GM21825 (cell line): ENCODE data around the gene LCN6.

Experiments used
- ATAC-seq: cut with Tn5 transposase; IDR thresholded peaks from one replicate; pipeline ENCODE4 v1.9.1; 2021; ENCODE audit warnings: mild to moderate bottlenecking, moderate library complexity; ENCODE audit not compliant: unreplicated experiment

LCN6 gene

DNA sequence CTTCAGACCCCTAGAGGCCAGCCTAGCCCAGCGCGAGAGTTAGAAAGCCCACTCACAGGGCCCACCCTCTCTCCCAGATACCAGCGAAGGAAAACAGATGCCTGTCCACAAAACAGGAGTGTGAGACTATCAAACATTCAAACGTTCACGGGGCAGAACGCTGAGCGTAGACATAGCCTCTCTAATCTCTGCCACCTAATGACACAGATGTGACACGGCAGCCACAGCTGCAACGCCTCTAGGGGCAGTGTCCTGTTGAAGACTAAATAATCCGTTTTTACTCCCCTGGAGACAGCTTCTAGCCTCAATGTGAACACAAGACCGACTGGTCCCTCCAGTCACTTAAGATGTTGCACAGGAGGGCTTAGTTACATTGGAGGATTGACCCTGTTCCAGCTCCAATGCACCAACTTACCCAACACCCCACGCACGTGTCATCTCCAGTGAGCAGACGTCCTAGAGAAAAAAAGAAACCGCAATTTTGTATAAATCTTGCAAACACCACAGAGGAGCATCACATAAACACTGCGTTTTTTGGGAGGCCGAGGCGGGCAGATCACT, 21.6 kb downstream of the LCN6 start:
- no peak for ATAC-seq

DNA sequence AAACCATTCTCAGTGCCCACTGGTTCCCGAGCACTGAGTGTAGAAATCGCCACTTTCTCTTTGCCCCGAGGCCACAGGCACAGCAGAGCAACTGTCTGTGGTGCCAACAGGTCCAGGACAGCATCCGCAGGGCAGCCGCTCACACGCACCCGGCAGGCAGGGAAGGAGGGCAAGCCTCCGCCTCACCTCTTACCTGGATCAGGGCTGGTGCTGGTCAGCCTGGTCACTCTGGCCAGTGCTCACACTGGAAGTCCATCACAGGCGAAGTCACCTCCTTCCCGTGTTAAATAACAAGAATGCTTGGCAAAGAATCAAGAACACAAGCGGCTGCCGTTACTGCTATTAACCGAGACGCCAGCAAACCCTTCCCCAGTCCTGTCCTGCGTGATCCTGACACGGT, 22.2 kb downstream of the LCN6 start:
- no peak for ATAC-seq

GRCh38 chr9:136725612-136726011, 22.7 kb downstream of the LCN6 start:
- ATAC-seq: no peak

DNA sequence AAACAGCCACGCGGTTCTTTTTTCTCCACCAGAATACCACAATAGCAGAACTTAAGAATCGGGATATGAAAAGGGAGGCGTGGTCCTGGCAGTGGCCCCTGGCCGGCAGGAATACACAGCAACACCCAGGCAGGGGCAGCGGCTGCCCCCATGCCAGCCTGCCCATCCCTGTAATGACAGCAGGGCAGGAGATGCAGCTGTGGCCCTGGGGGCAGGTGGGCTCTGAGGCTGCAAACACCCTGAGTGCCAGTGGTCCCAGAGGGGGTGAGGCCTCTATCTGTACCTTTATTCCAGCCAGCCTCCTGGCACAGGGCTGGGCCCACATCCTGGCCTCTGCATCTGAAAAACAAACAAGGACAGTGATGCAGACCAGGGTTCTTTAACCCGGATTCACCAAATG, 23.6 kb downstream of the LCN6 start:
- ATAC-seq: no peak

GRCh38 chr9:136723989-136724388, 24.3 kb downstream of the LCN6 start:
- no peak for ATAC-seq

GRCh38 chr9:136723362-136723976, 24.9 kb downstream of the LCN6 start:
- no peak for ATAC-seq

- ATAC-seq: no peak
Measured at GRCh38 chr9:136722969-136723356, 25.4 kb downstream of the LCN6 start.

DNA sequence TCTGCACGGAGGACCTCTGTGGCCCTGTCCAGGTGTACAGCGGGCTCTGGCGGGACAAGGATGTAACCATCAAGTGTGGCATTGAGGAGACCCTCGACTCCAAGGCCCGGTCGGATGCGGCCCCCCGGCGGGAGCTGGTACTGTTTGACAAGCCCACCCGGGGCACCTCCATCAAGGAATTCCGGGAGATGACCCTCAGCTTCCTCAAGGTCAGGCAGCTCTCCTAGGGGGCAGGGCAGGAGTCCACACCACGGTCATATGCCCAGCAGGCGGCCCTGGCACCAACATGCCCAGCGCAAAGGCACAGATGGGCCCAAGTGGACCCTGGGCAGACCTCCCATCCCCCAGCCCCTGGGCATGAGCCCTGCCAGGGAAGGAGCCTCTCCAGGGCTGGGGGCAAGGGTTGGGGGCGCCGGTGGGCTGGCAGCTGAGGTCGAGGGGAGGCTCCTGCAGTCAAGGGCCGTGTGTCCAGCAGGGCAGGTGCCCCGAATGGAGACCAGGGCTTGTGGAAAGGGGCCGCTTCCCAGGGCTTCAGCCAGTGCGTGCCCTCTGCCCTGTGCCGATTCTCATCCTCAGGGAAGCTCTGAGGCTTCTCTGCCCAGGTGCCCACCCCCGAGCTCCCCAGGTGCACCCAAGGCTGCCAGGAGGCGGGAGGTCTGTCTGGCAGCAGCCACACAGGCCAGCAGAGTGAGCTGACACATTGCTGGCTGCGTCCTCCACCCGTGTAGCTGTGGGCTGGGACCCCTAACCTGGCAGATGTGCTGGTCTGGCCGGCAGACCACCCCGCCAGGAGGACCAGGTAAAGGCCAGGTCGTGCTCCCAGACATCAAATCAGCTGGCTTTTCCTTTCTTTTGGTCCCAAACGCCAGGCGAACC, 26.0 kb downstream of the LCN6 start:
- ATAC-seq: no peak

GRCh38 chr9:136721339-136722092, 26.8 kb downstream of the LCN6 start:
- ATAC-seq: no peak

DNA sequence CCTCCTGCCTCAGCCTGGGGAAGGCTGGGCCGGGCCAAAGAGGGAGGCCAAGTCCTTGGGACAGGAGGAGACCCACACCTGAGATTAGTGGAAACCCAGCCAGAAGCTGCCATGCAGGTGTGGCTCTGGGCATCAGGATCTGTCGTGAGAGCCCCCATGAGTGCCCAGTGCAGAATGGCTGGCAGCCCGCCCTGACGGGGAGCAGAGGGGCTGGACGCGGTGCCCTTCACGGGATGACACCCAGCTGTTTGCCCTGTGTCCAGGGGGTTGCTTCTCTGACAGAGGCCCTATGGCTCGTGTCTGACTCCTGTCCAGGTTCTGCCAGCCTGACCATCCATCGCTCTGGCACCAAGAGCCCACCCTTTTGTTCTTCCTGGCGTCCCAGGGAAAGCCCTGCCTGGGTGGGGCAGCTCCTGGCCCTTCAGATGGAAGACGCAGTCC, 27.4 kb downstream of the LCN6 start:
- no peak for ATAC-seq

DNA sequence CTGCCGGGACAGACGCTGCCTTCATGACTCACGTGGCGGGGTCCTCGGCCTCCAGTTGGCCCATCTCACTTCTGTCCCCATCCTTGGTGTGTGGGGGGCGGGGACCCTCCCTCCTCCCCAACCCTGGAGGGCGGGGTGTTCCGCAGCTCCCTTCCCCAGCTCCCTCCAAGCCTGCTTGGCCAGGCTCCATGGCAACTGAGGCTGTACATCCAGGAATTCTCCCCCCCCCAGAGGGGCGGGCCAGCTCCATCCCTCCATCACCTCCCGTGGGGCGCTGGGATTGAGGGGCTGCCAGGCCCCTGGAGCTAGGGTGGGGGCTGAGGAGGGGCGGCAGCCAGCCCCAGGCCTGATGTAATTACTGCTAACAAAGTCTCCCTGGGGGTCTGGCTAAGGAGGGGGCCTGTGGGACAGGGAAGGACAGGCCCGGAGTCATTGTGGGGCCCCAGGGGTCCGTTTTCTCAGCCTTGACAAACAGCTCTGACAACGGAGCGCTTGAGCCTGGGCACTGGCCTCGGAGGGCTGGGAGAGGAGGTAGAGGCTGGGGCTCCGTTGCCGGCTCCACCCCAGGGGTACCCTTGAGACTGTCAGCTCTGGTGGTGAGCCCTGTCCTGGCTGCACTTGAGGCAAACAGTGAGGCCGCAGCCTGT, 28.0 kb downstream of the LCN6 start:
- ATAC-seq: no peak

DNA sequence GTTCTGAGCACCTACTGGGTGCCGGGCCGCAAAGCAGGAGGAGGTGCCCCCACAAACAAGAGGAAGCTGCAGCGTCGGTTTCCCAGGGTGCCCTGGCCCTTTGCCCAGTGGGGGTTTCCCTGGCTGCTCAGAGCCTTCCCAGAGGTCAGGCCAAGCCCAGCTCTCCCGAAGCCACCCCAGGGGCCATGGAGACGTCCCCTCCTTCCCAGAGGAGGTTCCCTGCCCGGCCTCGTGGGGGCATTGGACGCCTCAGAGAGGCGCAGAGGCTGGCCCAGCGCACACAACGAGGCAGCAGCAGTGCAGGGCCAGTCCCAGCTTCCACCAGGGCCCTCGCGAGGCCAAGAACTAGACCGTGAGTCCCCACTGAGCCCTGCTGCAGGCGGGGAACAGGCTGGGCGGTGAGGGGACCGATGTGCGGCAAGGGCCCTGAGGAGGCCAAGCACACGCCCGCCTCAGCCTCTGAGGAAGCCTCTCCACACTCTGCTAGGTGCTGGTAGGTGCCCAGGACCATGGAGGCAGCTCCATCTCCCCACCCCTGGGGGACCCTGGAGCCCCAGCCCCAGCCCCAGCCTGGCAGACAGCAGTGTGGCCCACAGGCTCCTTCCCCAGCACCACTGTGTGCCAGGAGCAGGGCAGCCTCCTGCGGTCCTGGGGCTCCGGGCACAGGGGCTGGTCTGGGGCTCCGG, 29.0 kb downstream of the LCN6 start:
- ATAC-seq: no peak

DNA sequence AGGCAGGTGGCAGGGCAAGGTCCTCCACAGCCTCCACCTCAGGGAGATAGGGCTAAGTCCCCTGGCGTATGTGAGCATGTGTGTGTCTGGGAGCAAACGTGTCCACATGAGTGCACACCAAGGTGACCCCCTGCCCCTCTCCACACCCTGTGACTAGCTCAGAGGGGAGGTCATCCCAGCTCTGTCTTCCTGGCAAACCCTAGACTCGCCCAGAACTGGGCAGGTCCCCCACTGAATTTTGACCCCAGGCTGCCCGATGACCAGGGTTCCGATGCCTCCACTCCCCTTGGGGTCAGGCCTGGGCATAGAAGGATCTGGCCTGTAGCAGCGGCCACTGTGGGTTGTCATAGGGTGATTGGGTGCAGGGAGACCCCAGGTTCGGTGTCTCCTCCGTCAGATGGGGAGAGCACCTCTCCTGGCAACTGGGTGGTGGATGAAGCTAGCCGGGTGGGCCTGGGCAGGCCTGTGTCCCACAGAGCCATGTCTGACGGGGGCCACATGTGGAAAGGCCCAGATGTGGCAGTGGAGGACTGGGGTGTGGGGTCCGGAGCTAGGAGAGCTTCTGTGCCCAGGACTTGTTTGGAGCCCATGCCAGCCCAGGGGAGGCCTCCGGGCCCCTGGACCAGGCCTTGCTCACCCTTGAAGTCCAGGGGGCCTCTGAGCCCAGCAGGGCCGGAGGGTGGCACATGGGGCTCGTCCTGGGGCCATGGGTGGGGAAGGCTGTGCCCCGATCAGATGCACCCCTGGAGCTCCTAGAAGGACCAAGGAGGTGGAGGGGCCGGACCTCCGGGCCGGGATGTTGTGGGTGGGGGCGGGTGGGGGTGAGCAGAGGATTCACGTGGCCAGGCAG, 29.8 kb downstream of the LCN6 start:
- ATAC-seq: no peak

DNA sequence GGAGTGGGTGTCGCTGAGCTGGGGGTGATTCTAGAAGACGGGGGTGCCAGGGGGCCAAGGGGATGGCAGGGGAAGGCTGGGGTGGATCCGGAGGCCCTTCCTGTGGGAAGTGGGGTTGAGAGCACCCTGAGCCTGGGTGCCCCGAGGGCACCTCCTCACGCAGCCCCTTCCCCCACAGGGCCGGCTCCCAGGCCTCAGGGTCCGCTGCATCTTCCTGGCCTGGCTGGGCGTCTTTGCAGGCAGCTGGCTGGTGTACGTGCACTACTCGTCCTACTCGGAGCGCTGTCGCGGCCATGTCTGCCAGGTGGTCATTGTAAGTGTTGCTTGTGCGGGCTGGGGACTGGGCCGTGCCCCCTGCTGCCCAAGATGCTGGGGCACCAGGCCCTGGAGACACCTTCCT, 30.9 kb downstream of the LCN6 start:
- ATAC-seq: no peak

GRCh38 chr9:136714893-136715274, 33.4 kb downstream of the LCN6 start:
- no peak for ATAC-seq

DNA sequence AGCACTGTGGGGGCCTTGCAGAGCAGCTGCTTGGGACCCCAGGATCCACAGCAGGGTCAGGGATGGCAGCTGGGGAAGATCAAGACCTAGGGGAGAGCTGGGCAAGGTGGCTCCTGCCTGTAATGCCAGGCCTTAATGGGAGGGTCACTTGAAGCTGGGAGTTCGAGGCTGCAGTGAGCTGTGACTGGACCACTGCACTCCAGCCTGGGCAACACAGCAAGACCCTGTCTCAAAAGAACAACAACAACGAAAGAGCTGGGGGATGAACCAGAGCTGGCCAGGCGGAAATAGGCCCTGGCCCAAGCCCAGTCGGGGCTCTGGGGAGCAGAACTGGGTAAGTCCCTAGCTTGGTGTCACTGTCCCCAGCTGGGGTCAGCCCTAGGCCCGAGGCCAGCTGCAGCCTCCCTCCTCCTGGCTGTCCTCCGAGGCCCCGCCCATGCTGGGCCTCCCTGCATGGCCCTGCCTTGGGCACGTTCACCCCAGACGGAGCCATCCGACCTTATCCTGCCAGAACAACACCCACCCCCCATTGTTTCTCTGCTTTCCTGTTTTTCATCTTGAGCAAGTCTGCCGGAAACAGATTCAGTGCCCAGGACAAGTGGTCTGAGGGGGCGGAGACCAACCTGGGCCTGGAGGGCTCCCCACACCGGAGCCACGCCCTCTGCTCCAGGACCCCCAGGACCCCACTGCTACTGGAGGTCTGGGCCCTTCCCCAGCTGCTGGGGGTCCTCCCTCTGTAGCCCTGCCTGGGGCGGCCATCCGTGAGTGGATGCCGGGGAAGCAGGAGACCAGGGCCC, 34.0 kb downstream of the LCN6 start:
- ATAC-seq: no peak

- ATAC-seq: no peak
Measured at GRCh38 chr9:136713550-136713949, 34.8 kb downstream of the LCN6 start.

- ATAC-seq: no peak
Measured at GRCh38 chr9:136712690-136713544, 35.4 kb downstream of the LCN6 start.
